GM23338 (cell line): Measurements from ENCODE around the gene ATF7. TPM values are rescaled to one million over a fixed set of nuclear protein-coding genes. Genes with fewer than 3 reads are reported as not detected.

ENCODE experiments used
- ATAC-seq: fragments of 200-7000 bp; cut with Tn5 transposase; 3 replicates; pipeline ENCODE4 v1.9.1; 2020
- DNase-seq: peaks from one replicate; pipeline ENCODE4 v3.0.0-alpha.2; 2015; ENCODE audit warnings: low spot score
- H2AFZ ChIP-seq: fragments of 200-600 bp; sonication (generic); 2 replicates; pipeline ENCODE4 v1.8.0; 2016; ENCODE audit warnings: antibody characterized with exemption, mild to moderate bottlenecking, moderate library complexity
- H3F3A ChIP-seq: fragments of 200-600 bp; sonication (generic); replicated peaks from 2 replicates; pipeline ENCODE4 v1.8.0; 2017; ENCODE audit warnings: antibody characterized with exemption, mixed run types, low read depth
- H3K27ac ChIP-seq: fragments of 200-600 bp; sonication (generic); 2 replicates; pipeline ENCODE4 v1.6.1; 2016; ENCODE audit warnings: low read depth
- H3K27me3 ChIP-seq: fragments of 200-600 bp; sonication (generic); 2 replicates; pipeline ENCODE4 v1.8.0; 2016; ENCODE audit warnings: mild to moderate bottlenecking, mixed run types, moderate library complexity; ENCODE audit not compliant: insufficient read depth
- H3K36me3 ChIP-seq: fragments of 200-600 bp; sonication (generic); 2 replicates; pipeline ENCODE4 v1.8.0; 2016; ENCODE audit warnings: mild to moderate bottlenecking; ENCODE audit not compliant: insufficient read depth
- H3K4me1 ChIP-seq: fragments of 200-600 bp; sonication (generic); 2 replicates; pipeline ENCODE4 v1.8.0; 2016; ENCODE audit warnings: mild to moderate bottlenecking, moderate library complexity; ENCODE audit not compliant: insufficient read depth
- H3K4me2 ChIP-seq: fragments of 200-600 bp; sonication (generic); 2 replicates; pipeline ENCODE4 v1.7.1; 2017; ENCODE audit warnings: mixed run types
- H3K4me3 ChIP-seq: fragments of 200-600 bp; sonication (generic); 2 replicates; pipeline ENCODE4 v1.6.1; 2016; ENCODE audit warnings: mixed run types
- H3K79me2 ChIP-seq: fragments of 200-600 bp; sonication (generic); replicated peaks from 2 replicates; pipeline ENCODE4 v1.8.0; 2017; ENCODE audit warnings: mild to moderate bottlenecking; ENCODE audit not compliant: insufficient read depth
- H3K9me2 ChIP-seq: fragments of 200-600 bp; sonication (generic); 2 replicates; pipeline ENCODE4 v1.8.0; 2017; ENCODE audit not compliant: insufficient read depth
- H4K20me1 ChIP-seq: fragments of 200-600 bp; sonication (generic); replicated peaks from 2 replicates; pipeline ENCODE4 v1.8.0; 2017; ENCODE audit warnings: mild to moderate bottlenecking; ENCODE audit not compliant: insufficient read depth
- H3K27ac Mint-ChIP-seq: 2 replicates; pipeline ENCODE4 v1.8.0; 2020; ENCODE audit warnings: inconsistent platforms, mild to moderate bottlenecking, moderate library complexity, mixed read lengths
- H3K27me3 Mint-ChIP-seq: 3 replicates; pipeline ENCODE4 v1.8.0; 2022; ENCODE audit warnings: low read depth, mild to moderate bottlenecking, moderate library complexity, mixed read lengths, inconsistent platforms; ENCODE audit not compliant: insufficient read depth, poor library complexity
- H3K36me3 Mint-ChIP-seq: 3 replicates; pipeline ENCODE4 v1.8.0; 2021; ENCODE audit warnings: low read depth, mild to moderate bottlenecking, inconsistent platforms, moderate library complexity, mixed read lengths
- H3K4me1 Mint-ChIP-seq: 3 replicates; pipeline ENCODE4 v1.8.0; 2020; ENCODE audit warnings: mild to moderate bottlenecking, inconsistent platforms, mixed read lengths
- H3K4me3 Mint-ChIP-seq: 3 replicates; pipeline ENCODE4 v1.8.0; 2021; ENCODE audit warnings: moderate library complexity, mild to moderate bottlenecking, inconsistent platforms, mixed read lengths
- H3K9me3 Mint-ChIP-seq: 3 replicates; pipeline ENCODE4 v1.8.0; 2020; ENCODE audit warnings: moderate library complexity, mild to moderate bottlenecking, inconsistent platforms, mixed read lengths
- CTCF ChIP-seq, 2 experiments: fragments of 200-600 bp in 1 of 2; sonication (generic) in 1 of 2; conservative IDR thresholded peaks; 2 replicates each; pipeline versions ENCODE4 v1.5.1 to v1.6.1; 2016 to 2017; ENCODE audit warnings: antibody characterized with exemption in 2 of 2, low read depth in 2 of 2, mild to moderate bottlenecking in 2 of 2, moderate library complexity in 1 of 2
- NANOG ChIP-seq: IDR thresholded peaks from 2 replicates; pipeline ENCODE4 v1.6.1; 2016; ENCODE audit warnings: antibody characterized with exemption, borderline replicate concordance
- POLR2AphosphoS5 ChIP-seq: IDR thresholded peaks from 2 replicates; pipeline ENCODE4 v1.6.1; 2016; ENCODE audit warnings: antibody characterized with exemption, low read depth
- ZNF114 ChIP-seq: fragments of 250-450 bp; sonication (Bioruptor Pico); IDR thresholded peaks from 2 replicates; pipeline ENCODE4 v1.5.0; 2020; ENCODE audit warnings: mild to moderate bottlenecking, moderate library complexity
- ZNF462 ChIP-seq: fragments of 250-450 bp; sonication (Bioruptor Pico); IDR thresholded peaks from 2 replicates; pipeline ENCODE4 v1.5.0; 2020; ENCODE audit warnings: mild to moderate bottlenecking, moderate library complexity
- polyA plus RNA-seq: library from polyadenylated mRNA; unstranded; fragments of >200 nt; fragmentation: Nextera tagmentation; extraction: Ambion mirVana; gene quantifications from 2 replicates; pipeline ENCODE4 v1.2.1, GENCODE V29; 2016
- total RNA-seq: library from RNA; depleted of rRNA; stranded (reverse); fragments of >200 nt; shearing (Covaris generic); gene quantifications from 2 replicates; pipeline ENCODE4 v1.2.3, GENCODE V29; 2014

Gene ATF7
- total and polyA plus RNA-seq, 2 experiments from 2014 or later: 13.9 to 16.3 TPM

- peaks cover 2% of the 10 kb centered on the region for H3K27me3 Mint-ChIP-seq
- Histone ChIP-seq H3K27ac (no peak overlapping the region; the same call in 1 of the 2 replicates), H3K4me2 (no peak overlapping the region), H4K20me1 (no peaks in the 10 kb centered on the region), H3K9me2 (no peaks in the 10 kb centered on the region), H2AFZ (no peak overlapping the region), H3F3A (0 out of 2 replicates have a peak, but pooled peaks cover 4% of the 10 kb centered on the region), H3K36me3 (no peaks in the 10 kb centered on the region), H3K79me2 (no peaks in the 10 kb centered on the region), H3K27me3 (no peaks in the 10 kb centered on the region), H3K4me3 (no peak overlapping the region), H3K4me1 (no peaks in the 10 kb centered on the region; the same call in none of the 2 replicates)
- no peak overlapping the region for H3K4me3 Mint-ChIP-seq
- H3K27ac Mint-ChIP-seq: no peak overlapping the region
- ATAC-seq (peak; percentile 71), DNase-seq (peak; percentile 37)
- H3K36me3 Mint-ChIP-seq: peaks cover 4% of the 10 kb centered on the region
- peaks cover 9% of the 10 kb centered on the region for H3K9me3 Mint-ChIP-seq
- peaks cover 2% of the 10 kb centered on the region; the same call in 1 of the 3 replicates for H3K4me1 Mint-ChIP-seq
- TF ChIP-seq ZNF114: no peak
- no peak for TF ChIP-seq NANOG
- no peak for TF ChIP-seq POLR2AphosphoS5
- no peak for TF ChIP-seq ZNF462 (CRISPR knock-in tag)
Observed at GRCh38 chr12:53578783-53579182, 47.4 kb downstream of the ATF7 start.

GRCh38 chr12:53577941-53578352, 48.2 kb downstream of the ATF7 start:
- no peaks in the 10 kb centered on the region for H3K9me2 ChIP-seq
- peaks cover 3% of the 10 kb centered on the region; the same call in 1 of the 3 replicates for H3K9me3 Mint-ChIP-seq
- H3K79me2 ChIP-seq: no peaks in the 10 kb centered on the region
- H3K4me1 Mint-ChIP-seq: peaks cover 2% of the 10 kb centered on the region; the same call in 1 of the 3 replicates
- no peaks in the 10 kb centered on the region; the same call in none of the 2 replicates for H3K4me1 ChIP-seq
- 0 out of 2 replicates have a peak, but pooled peaks cover 4% of the 10 kb centered on the region for H3F3A ChIP-seq
- no peak overlapping the region for H3K4me3 ChIP-seq
- H3K36me3 ChIP-seq: no peaks in the 10 kb centered on the region
- no peak overlapping the region for H2AFZ ChIP-seq
- ATAC-seq (no peak), DNase-seq (no peak)
- peaks cover 2% of the 10 kb centered on the region for H3K27me3 Mint-ChIP-seq
- no peak overlapping the region for H3K4me3 Mint-ChIP-seq
- no peaks in the 10 kb centered on the region for H4K20me1 ChIP-seq
- H3K27ac ChIP-seq: peak overlapping the region; percentile 35; the same call in 1 of the 2 replicates
- no peak overlapping the region for H3K4me2 ChIP-seq
- no peaks in the 10 kb centered on the region for H3K27me3 ChIP-seq
- H3K27ac Mint-ChIP-seq: no peak overlapping the region
- no peaks in the 10 kb centered on the region; the same call in 2 of the 3 replicates for H3K36me3 Mint-ChIP-seq
- no peak for TF ChIP-seq CTCF (conservative IDR thresholded peaks at IDR 0.05; ENCODE audit: low read depth in 2 of 2)
